Activated naive CD8-positive, alpha-beta T cell treated with anti-CD3 and anti-CD28 coated beads, Interleukin-2, amount 10 ng/mL, durations not matched to agents 7 days and 5 days (primary cell): ENCODE measurements around the gene RBBP4. TPM values are rescaled to one million over a fixed set of nuclear protein-coding genes. Genes with fewer than 3 reads are reported as not detected.
A peak's percentile ranks its signal among the peaks of the same experiment; 100 is the strongest.
"Not testable (repeated sequence)": the region's sequence is repeated elsewhere in the genome, so short reads cannot be mapped to it uniquely, and the experiment has no call there.

Source experiments
- ATAC-seq: fragments of 150-1000 bp; cut with Tn5 transposase; one replicate; pipeline ENCODE4 v1.10.0; 2021; ENCODE audit warnings: low read depth, moderate library complexity
- POLR2A ChIA-PET: fragments of 350-600 bp; sonication (Branson Sonifier 250); formaldehyde crosslinking; loops from one replicate; lab custom pipeline; 2021; ENCODE audit warnings: antibody characterized with exemption; lab: Charles Lee
- DNase-seq: peaks from one replicate; pipeline ENCODE4 v3.0.0; 2021
- H3K27ac Mint-ChIP-seq: one replicate; pipeline ENCODE4 v1.8.0; 2022; ENCODE audit warnings: mild to moderate bottlenecking, mixed read lengths
- H3K27me3 Mint-ChIP-seq: one replicate; pipeline ENCODE4 v1.8.0; 2022; ENCODE audit warnings: mild to moderate bottlenecking, moderate library complexity, mixed read lengths
- H3K36me3 Mint-ChIP-seq: one replicate; pipeline ENCODE4 v1.8.0; 2021; ENCODE audit warnings: mild to moderate bottlenecking, mixed read lengths
- H3K4me1 Mint-ChIP-seq: one replicate; pipeline ENCODE4 v1.8.0; 2021; ENCODE audit warnings: mixed read lengths
- H3K4me3 Mint-ChIP-seq: one replicate; pipeline ENCODE4 v1.8.0; 2022; ENCODE audit warnings: mild to moderate bottlenecking, moderate library complexity, mixed read lengths
- H3K9me3 Mint-ChIP-seq: one replicate; pipeline ENCODE4 v1.8.0; 2021; ENCODE audit warnings: mixed read lengths
- total RNA-seq, 2 experiments: library from RNA; stranded (reverse); gene quantifications; one replicate each; pipeline ENCODE4 v1.2.3, GENCODE V29; 2021

The RBBP4 gene
- total RNA-seq, 2 experiments from 2014 or later = 273 to 280 TPM

DNA sequence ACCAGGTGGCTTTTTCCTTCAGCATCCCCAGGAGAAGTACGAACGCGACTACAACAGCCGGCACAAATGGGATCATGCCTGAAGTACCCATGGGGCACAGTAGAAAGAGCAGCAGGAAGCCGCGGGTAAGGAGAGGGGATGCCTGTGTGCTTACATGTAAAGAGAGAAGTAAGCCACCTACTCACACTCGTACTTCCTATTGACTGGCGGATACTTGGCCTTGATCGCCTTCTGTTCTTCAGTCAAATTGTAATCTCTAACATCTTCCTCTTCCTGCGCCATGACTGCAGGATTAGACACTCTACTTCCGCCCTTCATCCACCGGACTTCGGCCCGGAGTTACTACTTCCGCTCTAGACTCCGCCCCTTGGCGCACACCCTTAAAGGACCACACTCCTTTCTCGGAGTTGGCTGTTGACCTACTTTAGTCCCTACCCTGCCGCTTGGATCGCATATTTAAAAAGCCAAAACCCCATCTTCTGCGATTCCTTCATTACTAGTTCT, 708 bp upstream of the RBBP4 start, which contains the start of gene ZBTB8OS:
TSS of gene ZBTB8OS (minus strand) at position 303 of the 504 bp plus-strand sequence. CDS start at position 282, 21 bp downstream.
- Mint-ChIP-seq H3K4me3 (peak within 1 kb of the TSS; percentile 91), H3K36me3 (peaks cover 20% of the 10 kb centered on the region), H3K27ac (peak within 1 kb of the TSS; percentile 98), H3K27me3 (no peaks in the 10 kb centered on the region), H3K4me1 (peaks cover 29% of the 10 kb centered on the region), H3K9me3 (no peaks in the 10 kb centered on the region)
- POLR2A ChIA-PET = interaction anchor here (0.6 to 3.0 kb wide), 17 partner anchors 8 to 727 kb away, joined by 3 to 14 read pairs (median 4); partner anchors contain the start of genes BSDC1, KPNA6, MARCKSL1 and S100PBP
- ATAC-seq (peak; percentile 71), DNase-seq (peak; percentile 78)

DNA sequence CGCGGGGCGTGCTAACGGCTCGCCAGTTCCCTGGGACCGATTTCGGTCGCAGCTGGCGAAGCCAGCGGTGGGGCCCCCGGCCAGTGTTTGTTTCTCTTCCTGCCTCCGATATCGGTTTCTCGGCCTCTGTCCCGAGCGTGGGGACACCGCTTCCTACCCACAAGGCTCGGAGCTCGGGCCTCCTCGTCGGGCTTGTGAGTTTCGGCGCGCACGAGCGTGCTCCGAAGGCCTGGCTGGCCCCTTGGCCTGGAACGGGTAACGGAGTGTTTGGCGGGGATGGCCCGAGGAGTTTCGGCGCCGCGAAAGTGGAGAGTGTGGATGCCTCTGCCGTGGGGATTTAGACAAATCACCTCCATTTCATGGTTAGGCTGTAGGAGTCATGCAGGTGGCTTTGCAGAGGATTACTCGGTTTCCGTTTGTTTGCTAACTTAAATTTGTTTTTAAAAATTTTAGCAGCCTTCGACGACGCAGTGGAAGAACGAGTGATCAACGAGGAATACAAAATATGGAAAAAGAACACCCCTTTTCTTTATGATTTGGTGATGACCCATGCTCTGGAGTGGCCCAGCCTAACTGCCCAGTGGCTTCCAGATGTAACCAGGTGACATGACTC, 559 bp downstream of the RBBP4 start:
- POLR2A ChIA-PET = interaction anchor here (0.6 to 3.0 kb wide), 13 partner anchors 11 to 360 kb away, joined by 3 to 14 read pairs (median 4); partner anchors contain the start of genes BSDC1, HDAC1, MARCKSL1 and S100PBP
- Mint-ChIP-seq H3K4me3 (peak overlapping the region; percentile 91), H3K36me3 (peaks cover 24% of the 10 kb centered on the region), H3K27me3 (no peaks in the 10 kb centered on the region), H3K9me3 (no peaks in the 10 kb centered on the region), H3K4me1 (peaks cover 34% of the 10 kb centered on the region), H3K27ac (peak overlapping the region; percentile 98)
- ATAC-seq (peak; percentile 5), DNase-seq (no peak)

DNA sequence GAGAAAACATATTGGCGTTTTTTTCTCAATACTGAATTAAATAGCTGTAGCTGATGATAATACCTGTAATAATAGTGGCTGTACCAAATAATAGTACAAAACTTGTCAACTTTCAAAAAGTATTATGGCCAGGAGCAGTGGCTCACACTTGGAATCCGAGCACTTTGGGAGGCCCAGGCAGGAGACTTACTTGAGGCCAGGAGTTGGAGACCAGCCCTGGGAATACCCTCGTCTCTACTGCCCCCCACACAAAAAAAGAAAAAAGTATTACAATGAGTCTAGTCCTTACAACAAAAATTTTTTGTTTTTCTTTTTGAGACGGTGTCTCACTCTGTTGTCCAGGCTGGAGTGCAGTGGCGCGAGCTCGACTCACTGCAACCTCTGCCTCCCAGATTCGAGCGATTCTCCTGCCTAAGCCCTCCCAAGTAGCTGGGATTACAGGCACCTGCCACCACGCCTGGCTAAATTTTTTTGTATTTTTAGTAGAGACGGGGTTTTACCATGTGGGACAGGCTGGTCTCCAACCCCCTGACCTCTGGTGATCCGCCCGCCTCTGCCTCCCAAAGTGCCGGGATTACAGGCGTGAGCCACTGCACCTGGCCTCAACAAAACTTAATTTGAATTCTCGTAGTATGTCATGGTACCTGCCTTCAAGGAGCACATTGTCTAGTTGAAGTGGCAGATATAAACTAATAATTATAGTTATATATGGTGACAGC, 1.4 kb downstream of the RBBP4 start:
- peaks cover 36% of the 10 kb centered on the region for H3K4me1 Mint-ChIP-seq
- H3K36me3 Mint-ChIP-seq = peaks cover 27% of the 10 kb centered on the region
- peak overlapping the region; percentile 91 for H3K4me3 Mint-ChIP-seq
- no peak for DNase-seq
- ATAC-seq = no peak
- POLR2A ChIA-PET = interaction anchor here (1.2 to 3.0 kb wide), 3 partner anchors 10 to 25 kb away, joined by 3 to 14 read pairs (median 4); no protein-coding TSS in a partner anchor
- peak overlapping the region; percentile 98 for H3K27ac Mint-ChIP-seq
- H3K9me3 Mint-ChIP-seq = no peaks in the 10 kb centered on the region
- H3K27me3 Mint-ChIP-seq = no peaks in the 10 kb centered on the region

DNA sequence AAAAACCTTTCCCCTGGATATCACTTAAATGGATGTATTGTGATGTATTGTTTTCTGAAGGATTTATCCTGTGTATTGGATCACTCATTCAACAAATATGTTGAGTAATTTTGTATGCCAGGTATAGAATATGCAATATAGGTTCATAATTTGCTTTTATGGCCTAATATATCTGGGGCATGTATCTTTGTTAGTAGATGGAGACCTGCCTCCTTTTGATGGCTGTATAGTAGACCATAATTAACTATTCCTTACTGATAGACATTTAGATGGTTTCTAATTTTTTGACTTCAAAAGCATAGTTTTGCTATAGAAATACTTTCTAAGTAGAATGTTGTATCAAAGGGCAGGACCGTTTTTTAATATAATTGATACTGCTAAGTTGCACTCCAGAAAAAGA, 8.6 kb downstream of the RBBP4 start:
- no peak for ATAC-seq
- H3K4me1 Mint-ChIP-seq = peaks cover 28% of the 10 kb centered on the region
- no peaks in the 10 kb centered on the region for H3K27me3 Mint-ChIP-seq
- H3K36me3 Mint-ChIP-seq = peaks cover 46% of the 10 kb centered on the region
- no peak overlapping the region for H3K27ac Mint-ChIP-seq
- H3K9me3 Mint-ChIP-seq = no peaks in the 10 kb centered on the region
- no peak for DNase-seq
- H3K4me3 Mint-ChIP-seq = no peak overlapping the region
- POLR2A ChIA-PET = no interaction called here

DNA sequence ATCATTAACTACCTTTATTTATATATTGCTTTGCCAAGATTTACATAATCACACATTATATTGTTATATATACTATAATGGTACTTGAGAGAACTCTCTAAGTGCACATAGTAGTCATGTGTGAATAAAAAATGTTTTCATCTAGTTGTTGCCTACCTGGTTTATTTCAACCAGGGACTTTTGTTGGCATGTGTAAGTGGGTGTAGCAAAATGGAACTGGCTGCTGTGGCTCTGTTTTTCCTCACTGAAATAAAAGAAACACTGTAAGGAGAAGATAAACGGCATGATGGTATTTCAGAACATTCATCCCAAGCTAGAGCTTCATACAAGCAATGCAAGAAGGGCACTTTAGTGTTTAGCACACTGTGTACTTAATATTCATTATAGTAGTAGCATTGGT, 14.9 kb downstream of the RBBP4 start:
- ATAC-seq (no peak), DNase-seq (no peak)
- Mint-ChIP-seq H3K27ac (no peak overlapping the region), H3K27me3 (no peaks in the 10 kb centered on the region), H3K9me3 (no peaks in the 10 kb centered on the region), H3K4me1 (peaks cover 7% of the 10 kb centered on the region), H3K36me3 (peaks cover 26% of the 10 kb centered on the region), H3K4me3 (no peak overlapping the region)
- POLR2A ChIA-PET = interaction anchor here (1.1 kb wide), 1 partner anchor 11 kb away, joined by 3 read pairs; no protein-coding TSS in a partner anchor

DNA sequence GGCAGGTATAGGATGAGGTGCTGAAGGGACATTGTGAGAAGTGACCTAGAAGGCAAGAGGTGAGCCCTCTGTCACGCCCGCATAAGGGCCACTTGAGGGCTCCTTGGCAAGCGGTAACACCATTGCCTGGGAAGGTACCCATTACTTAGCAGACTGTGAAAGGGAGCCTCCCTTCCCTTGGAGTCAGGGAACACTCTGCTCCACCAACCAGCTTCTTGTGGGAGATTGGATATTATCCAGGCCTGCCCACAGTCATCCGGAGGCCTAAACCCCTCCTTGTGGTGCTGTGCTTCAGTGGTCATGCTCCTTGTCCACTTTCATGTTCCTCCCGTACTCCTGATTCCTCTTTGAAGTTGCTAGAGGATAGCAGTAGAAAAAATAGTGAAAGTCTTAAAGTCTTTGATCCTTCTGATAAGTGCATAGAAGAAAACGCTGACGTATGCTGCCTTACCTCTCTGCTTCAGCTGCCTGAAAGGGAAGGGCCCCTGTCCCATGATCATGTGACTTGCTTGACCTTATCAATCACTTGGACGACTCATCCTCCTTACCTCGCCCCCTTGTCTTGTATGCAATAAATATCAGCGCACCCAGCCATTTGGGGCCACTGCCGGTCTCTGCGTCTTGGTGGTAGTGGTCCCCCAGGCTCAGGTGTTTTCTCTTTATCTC, 16.0 kb downstream of the RBBP4 start:
- ATAC-seq (no peak), DNase-seq (no peak)
- Mint-ChIP-seq H3K9me3 (no peaks in the 10 kb centered on the region), H3K36me3 (peaks cover 26% of the 10 kb centered on the region), H3K27me3 (no peaks in the 10 kb centered on the region), H3K27ac (no peak overlapping the region), H3K4me3 (no peak overlapping the region), H3K4me1 (peaks cover 5% of the 10 kb centered on the region)
- POLR2A ChIA-PET = interaction anchor here (1.1 kb wide), 1 partner anchor 10 kb away, joined by 3 read pairs; no protein-coding TSS in a partner anchor

DNA sequence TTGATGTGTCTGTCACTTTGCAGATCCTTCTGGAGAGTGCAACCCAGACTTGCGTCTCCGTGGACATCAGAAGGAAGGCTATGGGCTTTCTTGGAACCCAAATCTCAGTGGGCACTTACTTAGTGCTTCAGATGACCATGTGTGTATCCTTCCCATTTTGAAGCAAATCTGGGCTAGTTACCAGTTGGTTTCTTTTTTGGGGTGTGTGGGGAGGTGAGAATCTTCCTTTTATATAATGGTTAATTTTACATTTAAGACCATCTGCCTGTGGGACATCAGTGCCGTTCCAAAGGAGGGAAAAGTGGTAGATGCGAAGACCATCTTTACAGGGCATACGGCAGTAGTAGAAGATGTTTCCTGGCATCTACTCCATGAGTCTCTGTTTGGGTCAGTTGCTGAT, 17.7 kb downstream of the RBBP4 start:
- H3K4me3 Mint-ChIP-seq, H3K4me1 Mint-ChIP-seq, H3K9me3 Mint-ChIP-seq, ATAC-seq, H3K27ac Mint-ChIP-seq, POLR2A ChIA-PET, H3K27me3 Mint-ChIP-seq, DNase-seq: not testable (repeated sequence)
- peaks cover 34% of the 10 kb centered on the region for H3K36me3 Mint-ChIP-seq

DNA sequence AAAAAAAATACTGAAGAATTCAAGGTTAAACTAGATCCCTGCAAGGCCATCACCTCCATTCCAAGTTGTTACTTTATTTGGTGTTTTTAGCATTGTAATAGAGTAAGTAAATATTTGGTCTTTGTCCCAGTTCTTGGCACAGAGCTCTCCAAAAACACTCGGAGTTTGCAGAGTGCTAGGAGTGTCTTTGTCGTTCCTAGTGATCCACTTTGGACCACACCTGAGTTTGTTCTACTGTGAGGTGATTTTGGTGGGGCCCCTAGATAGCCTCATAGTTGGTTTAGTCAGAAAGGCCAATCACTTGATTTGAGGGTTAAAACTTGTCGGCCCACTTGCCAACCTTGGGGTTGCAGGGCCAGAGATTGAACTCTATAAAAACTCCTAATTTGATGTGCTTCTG, 25.9 kb downstream of the RBBP4 start:
- POLR2A ChIA-PET = interaction anchor here (0.6 to 0.9 kb wide), 3 partner anchors 10 to 26 kb away, joined by 3 read pairs; partner anchors contain the start of gene RBBP4
- ATAC-seq (no peak), DNase-seq (no peak)
- no peaks in the 10 kb centered on the region for H3K27me3 Mint-ChIP-seq
- peaks cover 41% of the 10 kb centered on the region for H3K36me3 Mint-ChIP-seq
- no peaks in the 10 kb centered on the region for H3K9me3 Mint-ChIP-seq
- no peak overlapping the region for H3K4me3 Mint-ChIP-seq
- H3K27ac Mint-ChIP-seq = no peak overlapping the region
- peaks cover 1% of the 10 kb centered on the region for H3K4me1 Mint-ChIP-seq

DNA sequence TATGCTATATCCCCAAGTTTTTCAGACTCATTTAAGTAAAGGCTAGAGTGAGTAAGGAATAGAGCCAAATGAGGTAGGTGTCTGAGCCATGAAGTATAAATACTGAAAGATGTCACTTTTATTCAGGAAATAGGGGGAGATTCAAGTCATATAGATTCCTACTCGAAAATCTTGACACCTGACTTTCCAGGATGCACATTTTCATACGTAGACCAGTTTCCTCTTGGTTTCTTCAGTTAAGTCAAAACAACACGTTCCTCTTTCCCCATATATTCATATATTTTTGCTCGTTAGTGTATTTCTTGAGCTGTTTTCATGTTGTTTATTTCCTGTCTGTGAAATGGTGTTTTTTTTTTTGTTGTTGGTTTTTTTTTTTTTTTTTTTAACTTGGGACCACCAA, 29.0 kb downstream of the RBBP4 start:
- H3K27ac Mint-ChIP-seq, POLR2A ChIA-PET, H3K4me1 Mint-ChIP-seq, H3K9me3 Mint-ChIP-seq, H3K27me3 Mint-ChIP-seq, DNase-seq, ATAC-seq, H3K4me3 Mint-ChIP-seq: not testable (repeated sequence)
- peaks cover 35% of the 10 kb centered on the region for H3K36me3 Mint-ChIP-seq

DNA sequence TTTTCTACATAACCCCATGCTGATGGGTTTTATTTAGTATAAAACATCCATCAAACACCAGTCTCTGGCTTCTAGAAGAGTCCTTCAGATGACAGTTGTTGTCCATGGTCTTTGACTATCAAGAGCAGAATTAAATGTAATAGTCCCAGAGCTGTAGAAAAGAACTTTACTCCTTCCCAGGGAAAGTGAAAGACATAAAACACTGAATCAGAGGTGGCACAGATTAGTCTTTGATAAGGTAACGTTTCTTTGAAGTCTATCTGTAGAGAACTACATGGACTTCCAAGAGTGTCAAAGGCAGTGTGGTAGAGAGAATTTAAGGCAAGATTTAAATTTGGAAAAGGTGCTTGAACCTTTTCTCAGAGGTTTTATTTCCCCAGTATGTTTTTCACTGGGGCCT, 29.6 kb downstream of the RBBP4 start:
- DNase-seq = no peak
- no peak for ATAC-seq
- H3K9me3 Mint-ChIP-seq = no peaks in the 10 kb centered on the region
- H3K4me3 Mint-ChIP-seq = no peak overlapping the region
- peaks cover 32% of the 10 kb centered on the region for H3K36me3 Mint-ChIP-seq
- H3K27me3 Mint-ChIP-seq = no peaks in the 10 kb centered on the region
- no peak overlapping the region for H3K27ac Mint-ChIP-seq
- POLR2A ChIA-PET = no interaction called here
- peaks cover 1% of the 10 kb centered on the region for H3K4me1 Mint-ChIP-seq

DNA sequence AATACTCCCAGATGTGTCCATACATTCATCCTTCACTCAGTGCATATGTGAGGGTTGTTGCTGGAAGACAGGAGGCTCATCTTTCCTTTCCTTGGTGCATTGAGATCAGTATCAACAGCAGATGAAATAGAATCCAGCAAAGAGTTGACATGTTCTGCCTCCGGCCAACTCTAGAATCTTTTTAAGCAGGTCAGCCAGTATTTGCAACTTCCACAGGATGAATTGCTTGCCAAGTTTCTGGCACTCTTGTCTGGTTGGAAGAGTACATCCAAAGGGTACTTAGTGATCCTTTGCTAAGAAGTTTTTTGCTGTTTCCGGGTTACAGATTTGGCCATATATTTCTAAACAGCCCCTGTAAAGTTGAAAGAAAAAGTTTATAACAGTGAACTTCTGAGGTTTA, 30.5 kb downstream of the RBBP4 start:
- peaks cover 31% of the 10 kb centered on the region for H3K36me3 Mint-ChIP-seq
- ATAC-seq = no peak

DNA sequence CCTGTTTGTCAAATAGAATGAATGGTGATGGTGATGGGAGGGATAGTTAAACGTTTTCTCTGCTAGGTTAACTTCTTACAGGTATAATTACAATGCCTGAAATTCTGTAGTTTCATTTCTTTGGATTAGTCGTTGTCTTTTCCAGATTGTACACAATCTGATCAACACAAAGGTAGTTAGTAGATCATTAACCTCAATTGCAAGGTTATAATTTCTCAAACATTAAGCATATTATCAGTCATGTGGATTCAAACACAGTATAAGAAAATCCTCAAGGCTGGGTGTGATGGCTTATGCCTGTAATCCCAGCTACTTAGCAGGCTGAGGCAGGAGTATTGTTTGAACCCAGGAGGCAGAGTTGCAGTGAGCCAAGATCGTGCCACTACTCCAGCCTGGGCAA, 31.0 kb downstream of the RBBP4 start:
- Mint-ChIP-seq H3K4me1 (peaks cover 1% of the 10 kb centered on the region), H3K4me3 (no peak overlapping the region), H3K9me3 (no peaks in the 10 kb centered on the region), H3K36me3 (peaks cover 32% of the 10 kb centered on the region), H3K27me3 (no peaks in the 10 kb centered on the region), H3K27ac (no peak overlapping the region)
- POLR2A ChIA-PET = no interaction called here
- ATAC-seq (no peak), DNase-seq (no peak)

More for the DNA sequence above, 30.5 kb downstream of the RBBP4 start:
- no peaks in the 10 kb centered on the region for H3K9me3 Mint-ChIP-seq
- no peak for DNase-seq
- no peak overlapping the region for H3K27ac Mint-ChIP-seq
- H3K4me3 Mint-ChIP-seq = no peak overlapping the region
- POLR2A ChIA-PET = no interaction called here
- peaks cover 1% of the 10 kb centered on the region for H3K4me1 Mint-ChIP-seq
- H3K27me3 Mint-ChIP-seq = no peaks in the 10 kb centered on the region

DNA sequence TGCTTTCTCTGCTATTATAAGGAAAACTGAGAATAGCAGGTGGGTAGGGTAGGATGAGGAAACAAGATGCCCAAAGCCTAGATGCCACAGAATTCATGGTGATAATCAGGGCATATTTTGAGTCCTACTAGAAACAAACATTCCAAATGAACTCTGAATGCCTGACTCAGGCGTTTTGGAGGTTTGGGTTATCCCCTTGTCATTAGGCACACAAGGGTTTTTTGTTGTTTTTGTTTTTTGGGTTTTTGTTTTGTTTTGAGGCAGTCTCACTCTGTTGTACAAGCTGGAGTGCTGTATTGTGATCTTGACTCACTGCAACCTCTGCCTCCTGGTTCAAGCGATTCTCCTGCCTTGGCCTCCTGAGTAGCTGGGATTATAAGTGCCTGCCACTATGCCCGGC, 32.4 kb downstream of the RBBP4 start:
- H3K36me3 Mint-ChIP-seq = peaks cover 23% of the 10 kb centered on the region
- H3K4me1 Mint-ChIP-seq = peaks cover 1% of the 10 kb centered on the region
- H3K4me3 Mint-ChIP-seq = no peak overlapping the region
- no peak for ATAC-seq
- no peak for DNase-seq
- H3K9me3 Mint-ChIP-seq = no peaks in the 10 kb centered on the region
- POLR2A ChIA-PET = no interaction called here
- H3K27ac Mint-ChIP-seq = no peak overlapping the region
- no peaks in the 10 kb centered on the region for H3K27me3 Mint-ChIP-seq
